ENCODE data around the gene ALDH1B1.

The ALDH1B1 gene

DNA sequence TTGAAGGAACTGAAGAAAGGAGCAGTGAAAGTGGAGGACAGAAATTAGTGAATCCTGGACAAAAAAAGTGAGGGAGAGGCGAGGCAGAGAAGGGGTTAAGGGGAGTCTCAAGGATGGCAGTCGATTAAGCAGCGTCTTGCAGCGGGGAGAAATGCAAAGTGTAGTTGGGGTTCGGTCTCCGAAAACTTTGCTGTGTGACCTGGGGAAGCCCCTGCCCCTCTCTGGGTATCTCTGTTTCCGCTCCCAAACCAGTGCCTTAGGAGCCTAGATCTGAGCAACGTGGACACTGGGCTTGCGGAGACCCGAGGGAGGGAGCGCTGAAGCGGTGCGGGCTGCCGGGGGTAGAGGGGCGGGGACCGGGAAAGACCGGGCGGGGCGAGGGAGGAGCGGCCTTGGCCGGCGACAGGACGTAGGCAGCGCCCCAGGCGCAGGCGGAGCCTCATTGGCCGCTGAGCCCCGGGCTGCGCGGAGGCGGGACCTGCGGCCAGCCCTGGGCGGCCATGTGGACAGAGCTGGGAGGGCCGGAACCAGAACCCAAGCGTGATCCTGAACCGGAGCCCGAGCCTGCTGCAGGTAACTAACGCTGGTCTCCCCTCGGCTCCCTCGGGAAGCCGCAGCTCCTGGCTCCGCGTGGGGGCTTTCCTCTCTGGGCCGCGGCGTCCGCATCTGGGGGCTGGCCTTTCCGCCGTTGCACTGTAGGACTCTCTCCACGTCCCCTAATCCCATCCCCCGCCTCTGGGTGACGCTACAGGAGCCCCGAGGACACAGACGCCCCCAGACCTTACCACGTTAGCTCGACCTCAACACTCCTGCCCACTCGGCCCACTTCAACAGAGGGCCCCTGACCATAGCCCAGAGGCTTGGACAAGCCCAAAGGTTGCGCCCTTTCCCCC lies at the start of gene ALDH1B1:
Gene ALDH1B1, plus strand, starts transcription at position 468 of the 893 bp plus-strand sequence. CDS start 3,047 bp downstream, outside the sequence.
- DNase-seq = peak; percentile 52

DNA sequence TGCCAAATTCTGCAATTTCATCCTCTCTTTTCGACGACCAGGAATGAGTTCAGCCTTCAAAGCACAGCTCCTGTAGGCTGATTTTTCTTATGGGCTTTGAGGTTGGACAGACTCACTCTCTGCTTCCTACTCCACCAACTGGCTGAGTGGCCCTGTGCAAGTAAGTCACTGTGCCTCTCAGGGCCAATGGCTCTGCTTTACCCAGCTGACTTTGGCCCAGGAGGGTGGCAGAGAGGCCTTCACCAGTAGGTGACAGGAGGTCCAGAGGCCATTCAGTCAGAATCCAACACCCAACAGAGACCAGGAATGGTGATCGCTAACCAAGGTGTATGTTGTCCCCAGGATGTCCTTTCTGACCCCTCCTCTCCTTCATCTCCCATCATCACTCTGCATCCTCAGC lies 49.5 kb upstream of the ALDH1B1 start:
- DNase-seq = no peak

- no peak for DNase-seq
Observed at GRCh38 chr9:38343552-38343951, 49.0 kb upstream of the ALDH1B1 start.

GRCh38 chr9:38344566-38345324 lies 47.8 kb upstream of the ALDH1B1 start:
- no peak for DNase-seq

DNA sequence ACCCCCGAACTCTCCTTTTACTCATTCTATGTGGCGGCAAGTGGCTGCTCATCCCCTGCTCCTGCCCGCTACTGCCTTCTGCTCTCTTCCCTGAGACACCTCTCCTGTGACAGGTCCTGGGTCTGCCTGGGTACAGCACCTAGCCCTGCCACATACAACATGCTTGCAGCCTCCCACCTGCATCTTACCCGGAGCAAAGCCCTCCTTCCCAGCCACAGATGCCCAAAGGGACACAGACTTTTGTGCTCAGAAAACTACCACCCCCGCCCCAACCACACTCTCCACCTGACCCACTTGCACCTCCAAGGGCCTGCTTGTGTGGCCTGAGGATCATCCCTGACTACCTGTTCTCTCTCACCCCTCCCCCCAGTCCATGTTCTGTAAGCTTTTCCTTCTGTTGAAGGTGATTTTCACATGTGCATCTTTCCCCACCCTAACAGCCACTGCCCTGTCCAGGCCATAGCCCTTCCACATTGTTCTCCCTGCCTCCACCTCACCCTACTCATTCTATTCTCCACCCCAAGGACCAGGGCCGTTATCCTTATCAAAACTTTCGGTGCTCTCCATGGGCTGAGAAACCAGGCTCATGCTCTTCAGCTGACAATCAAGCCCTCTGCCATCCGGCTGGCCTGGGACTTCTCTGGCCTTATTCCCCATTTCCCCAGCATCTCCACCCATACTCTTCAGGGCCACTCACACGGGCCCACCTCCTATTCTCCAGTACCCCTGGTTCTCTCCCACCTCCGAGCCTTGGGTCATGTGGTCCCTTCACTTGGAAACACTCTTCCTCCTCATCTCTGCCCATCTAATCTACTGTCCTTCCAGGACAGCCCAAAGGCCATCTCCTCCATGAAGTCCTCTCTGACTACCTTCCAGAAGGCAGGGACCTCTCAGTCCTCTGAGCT lies 46.4 kb upstream of the ALDH1B1 start:
- DNase-seq = no peak

DNA sequence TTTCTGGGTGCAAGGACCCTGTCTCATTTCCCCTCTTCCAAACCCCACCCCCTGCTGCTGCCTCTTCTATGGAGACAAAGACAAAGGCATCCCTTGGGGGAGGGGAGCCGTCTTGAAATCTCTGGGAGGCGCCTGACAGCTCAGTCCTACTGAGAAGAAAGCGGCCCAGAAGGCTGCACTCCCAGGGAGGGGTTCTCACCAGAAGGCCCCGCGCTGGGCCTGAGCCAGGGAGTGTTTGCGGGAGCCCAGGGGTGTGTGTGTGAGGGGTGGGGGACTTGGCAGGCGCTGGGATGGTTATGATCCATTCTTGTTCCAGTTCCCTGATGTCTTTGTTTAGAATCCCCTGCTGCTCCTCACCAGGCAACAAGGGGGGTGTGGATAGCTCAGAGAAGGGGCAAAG lies 45.7 kb upstream of the ALDH1B1 start:
- no peak for DNase-seq

DNA sequence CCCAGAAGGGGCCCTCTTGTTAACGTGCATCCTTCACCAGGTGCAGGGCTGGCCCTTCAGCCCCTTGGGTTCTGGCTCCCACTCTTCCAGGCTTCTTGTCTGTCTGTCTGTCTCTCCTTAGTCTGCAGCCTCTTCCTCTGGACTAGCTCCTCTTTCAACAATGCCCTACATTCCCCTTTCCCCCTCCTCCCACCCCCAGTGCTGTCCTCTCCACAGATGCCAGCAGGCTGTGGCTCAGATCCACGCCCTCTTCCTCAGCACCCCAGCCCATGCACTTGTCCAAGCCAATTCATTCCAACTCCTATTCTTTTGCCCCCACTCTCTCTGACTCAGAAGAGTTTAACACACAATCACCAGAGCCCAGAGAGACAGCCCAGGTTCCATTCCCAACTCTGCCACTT lies 45.2 kb upstream of the ALDH1B1 start:
- DNase-seq = no peak

GRCh38 chr9:38347946-38348345 lies 44.6 kb upstream of the ALDH1B1 start:
- no peak for DNase-seq

- DNase-seq = no peak
Observed at GRCh38 chr9:38350529-38350928, 42.0 kb upstream of the ALDH1B1 start.

DNA sequence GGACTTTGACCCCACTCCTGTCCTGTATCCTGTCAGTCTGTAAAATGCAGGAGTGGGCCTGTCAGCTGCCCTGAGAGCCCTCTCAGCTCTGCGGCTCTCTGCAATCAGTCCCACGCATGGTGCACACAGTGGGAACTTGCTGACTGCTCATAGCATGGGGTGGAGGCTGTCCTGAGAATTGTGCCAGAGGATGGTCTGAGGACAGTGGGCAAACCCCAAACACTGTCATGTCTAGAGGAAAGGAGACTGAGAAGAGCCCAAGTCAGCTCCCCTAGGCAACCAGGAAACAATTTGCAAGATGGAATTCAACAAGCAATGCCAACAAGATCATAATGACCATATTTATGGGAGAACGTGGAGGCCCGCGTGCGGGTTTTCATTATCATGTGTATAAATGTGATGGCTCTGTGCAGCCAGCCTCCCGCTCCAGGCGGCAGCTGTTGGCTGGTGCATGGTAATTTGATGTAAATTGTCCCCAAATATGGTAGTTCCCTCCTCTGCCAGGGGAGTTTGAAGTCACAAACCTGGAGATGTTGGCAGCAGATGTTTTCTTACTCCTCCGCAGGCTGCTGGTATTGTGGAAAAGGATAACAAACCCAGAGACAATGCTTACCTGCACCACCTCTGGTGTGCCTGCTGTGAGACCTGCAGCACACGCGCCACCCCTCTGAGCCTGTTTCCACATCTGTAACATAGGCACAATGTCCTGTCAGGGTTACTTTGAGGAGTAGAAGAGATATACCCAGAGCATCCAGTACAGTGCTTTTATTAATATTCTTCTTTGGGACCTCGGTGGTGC lies 39.8 kb upstream of the ALDH1B1 start:
- peak; percentile 21 for DNase-seq

GRCh38 chr9:38355115-38355514 lies 37.4 kb upstream of the ALDH1B1 start:
- no peak for DNase-seq

GRCh38 chr9:38355517-38356120 lies 36.9 kb upstream of the ALDH1B1 start:
- no peak for DNase-seq

GRCh38 chr9:38356851-38357250 lies 35.7 kb upstream of the ALDH1B1 start:
- no peak for DNase-seq

GRCh38 chr9:38357350-38358114 lies 35.0 kb upstream of the ALDH1B1 start:
- no peak for DNase-seq

DNA sequence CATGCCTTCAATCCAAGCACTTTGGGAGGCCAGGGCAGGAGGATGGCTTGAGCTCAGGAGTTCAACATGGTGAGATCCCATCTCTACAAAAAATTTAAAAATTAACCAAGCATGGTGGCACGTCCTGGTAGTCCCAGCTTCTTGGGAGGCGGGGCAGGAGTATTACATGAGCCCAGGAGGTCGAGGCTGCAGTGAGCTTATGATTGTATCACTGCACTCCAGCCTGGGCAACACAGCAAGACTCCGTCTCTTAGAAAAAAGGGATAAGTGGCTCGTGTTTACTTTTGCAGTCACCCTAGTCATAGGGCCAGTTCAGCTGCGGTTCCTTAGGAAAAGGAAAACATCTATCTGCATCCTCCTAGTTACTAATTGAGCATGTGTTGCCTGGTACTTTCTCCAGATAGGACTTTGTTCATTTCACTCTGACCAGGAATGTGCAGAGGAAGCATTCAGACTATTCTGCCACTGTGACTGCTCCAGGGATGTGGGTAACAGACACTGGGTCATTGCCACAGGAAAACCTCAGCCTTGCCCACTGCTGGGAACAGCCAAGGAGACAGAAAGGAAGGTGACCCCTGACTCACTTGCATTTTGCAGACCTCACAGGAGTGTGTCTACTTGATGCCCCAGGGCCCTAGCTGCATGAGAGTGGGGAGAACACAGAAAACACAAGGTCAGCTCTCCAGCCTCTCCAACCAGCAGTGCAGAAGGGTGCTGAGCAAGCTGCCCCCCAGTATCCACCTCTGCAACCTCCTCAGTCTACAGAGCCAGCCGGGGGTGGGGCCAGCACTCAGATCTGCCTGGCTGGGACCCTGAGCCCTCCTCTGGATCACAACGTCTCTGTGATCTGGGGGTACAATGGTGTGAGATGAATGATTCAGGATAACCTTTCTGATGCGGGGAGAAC lies 33.9 kb upstream of the ALDH1B1 start:
- no peak for DNase-seq

DNA sequence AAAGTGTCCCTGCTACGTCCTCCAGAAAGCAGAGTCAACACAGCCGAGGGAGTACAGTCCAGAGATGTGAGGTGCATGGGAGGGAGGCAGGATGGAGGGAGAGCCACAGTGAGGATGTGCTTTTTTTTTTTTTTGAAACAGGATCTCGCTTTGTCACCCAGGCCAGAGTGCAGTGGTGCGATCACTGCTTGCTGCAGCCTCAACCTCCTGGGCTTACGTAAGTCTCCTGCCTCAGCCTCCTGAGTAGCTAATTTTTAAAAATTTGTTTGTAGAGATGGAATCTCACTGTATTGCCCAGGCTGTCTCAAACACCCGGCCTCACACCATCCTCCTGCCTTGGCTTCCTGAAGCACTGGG lies 33.2 kb upstream of the ALDH1B1 start:
- DNase-seq = no peak

GRCh38 chr9:38359689-38360385 lies 32.7 kb upstream of the ALDH1B1 start:
- DNase-seq = no peak

- DNase-seq = no peak
Observed at GRCh38 chr9:38360839-38361472, 31.5 kb upstream of the ALDH1B1 start.

GRCh38 chr9:38361473-38361850 lies 31.0 kb upstream of the ALDH1B1 start:
- DNase-seq = no peak
